OCI-LY7 (cell line): ENCODE measurements around the gene DNMT3A. TPM values are rescaled to one million over a fixed set of nuclear protein-coding genes. Genes with fewer than 3 reads are reported as not detected.

Experiments used
- BruUV-seq: library from RNA; stranded (reverse); fragments of 400-500 nt; replicated peaks from 2 replicates; lab custom pipeline; 2021; lab: Mats Ljungman, UMichigan
- CTCF ChIA-PET: fragments of 300-600 bp; sonication (Branson Sonifier 250); formaldehyde crosslinking; loops from one replicate; lab custom pipeline; 2022; ENCODE audit warnings: antibody characterized with exemption; ENCODE audit not compliant: unreplicated experiment; lab: Charles Lee
- POLR2A ChIA-PET: fragments of 300-600 bp; sonication (Branson Sonifier 250); formaldehyde crosslinking; loops from one replicate; lab custom pipeline; 2022; ENCODE audit warnings: antibody characterized with exemption; lab: Charles Lee
- DNase-seq: peaks from one replicate; pipeline ENCODE4 v3.0.0-alpha.2; 2015; ENCODE audit warnings: low spot score
- H2AFZ ChIP-seq: fragments of 200-600 bp; sonication (generic), shearing (Covaris generic); 2 replicates; pipeline ENCODE4 v1.6.1; 2014; ENCODE audit warnings: mild to moderate bottlenecking, antibody characterized with exemption, low read length, moderate library complexity
- H3K27ac ChIP-seq: fragments of 200-600 bp; sonication (generic); 2 replicates; pipeline ENCODE4 v1.5.1; 2014; ENCODE audit warnings: mixed run types, low read depth, mild to moderate bottlenecking, moderate library complexity, low read length, inconsistent platforms; ENCODE audit not compliant: poor library complexity, severe bottlenecking
- H3K36me3 ChIP-seq: fragments of 200-600 bp; sonication (generic); 2 replicates; pipeline ENCODE4 v1.6.1; 2014; ENCODE audit warnings: mild to moderate bottlenecking, antibody characterized with exemption, low read length, moderate library complexity, mixed read lengths; ENCODE audit not compliant: insufficient read depth
- H3K4me1 ChIP-seq: fragments of 200-600 bp; sonication (generic); 2 replicates; pipeline ENCODE4 v1.5.1; 2014; ENCODE audit warnings: mild to moderate bottlenecking, low read length; ENCODE audit not compliant: insufficient read depth, poor library complexity, severe bottlenecking
- H3K4me2 ChIP-seq: fragments of 200-600 bp; sonication (generic); 2 replicates; pipeline ENCODE4 v1.6.1; 2014; ENCODE audit warnings: mild to moderate bottlenecking, low read length
- H3K4me3 ChIP-seq: fragments of 200-600 bp; sonication (generic); 2 replicates; pipeline ENCODE4 v1.5.1; 2014; ENCODE audit warnings: mild to moderate bottlenecking, low read depth, low read length; ENCODE audit not compliant: poor library complexity, severe bottlenecking
- H3K79me2 ChIP-seq: fragments of 200-600 bp; sonication (generic); 2 replicates; pipeline ENCODE4 v1.6.1; 2016; ENCODE audit warnings: low read depth, mild to moderate bottlenecking, low read length, moderate library complexity, mixed read lengths; ENCODE audit not compliant: insufficient read depth
- H3K9me2 ChIP-seq: fragments of 200-600 bp; sonication (generic); 2 replicates; pipeline ENCODE4 v1.6.1; 2016; ENCODE audit warnings: mild to moderate bottlenecking, low read length, mixed read lengths; ENCODE audit not compliant: insufficient read depth
- H3K9me3 ChIP-seq: fragments of 200-600 bp; sonication (generic); 2 replicates; pipeline ENCODE4 v1.6.1; 2014; ENCODE audit warnings: mild to moderate bottlenecking, mixed run types, low read length, mixed read lengths
- H4K20me1 ChIP-seq: fragments of 200-600 bp; sonication (generic); 2 replicates; pipeline ENCODE4 v1.6.1; 2014; ENCODE audit warnings: mild to moderate bottlenecking, antibody characterized with exemption, low read length, moderate library complexity, mixed read lengths; ENCODE audit not compliant: insufficient read depth
- EZH2phosphoT487 ChIP-seq: fragments of 200-600 bp; sonication (generic); IDR thresholded peaks from 2 replicates; pipeline ENCODE4 v1.6.1; 2018; ENCODE audit warnings: low read depth, borderline replicate concordance, mild to moderate bottlenecking, mixed run types, antibody characterized with exemption, low read length, moderate library complexity, mixed read lengths
- intact Hi-C: fragments of 100-400 bp; cut with micrococcal nuclease; formaldehyde crosslinking; loops from one replicate; pipeline ENCODE4 v1.10.0; 2022; ENCODE audit not compliant: unreplicated experiment
- total RNA-seq, 2 experiments: library from RNA; depleted of rRNA in 1 of 2; stranded (reverse); fragments of >200 nt in 1 of 2; shearing (Covaris generic) in 1 of 2; gene quantifications; 2 replicates each; pipeline ENCODE4 v1.2.3, GENCODE V29; 2014 to 2022
- TF ChIP-seq, protein P1 (sequence below): fragments of 200-600 bp; sonication (generic); conservative IDR thresholded peaks from 2 replicates; pipeline ENCODE4 v1.5.1; 2014; ENCODE audit warnings: mild to moderate bottlenecking, antibody characterized with exemption, low read length, moderate library complexity, mixed read lengths

DNMT3A gene
- total RNA-seq, 2 experiments from 2014 or later: 2.8 to 7.3 TPM

DNA sequence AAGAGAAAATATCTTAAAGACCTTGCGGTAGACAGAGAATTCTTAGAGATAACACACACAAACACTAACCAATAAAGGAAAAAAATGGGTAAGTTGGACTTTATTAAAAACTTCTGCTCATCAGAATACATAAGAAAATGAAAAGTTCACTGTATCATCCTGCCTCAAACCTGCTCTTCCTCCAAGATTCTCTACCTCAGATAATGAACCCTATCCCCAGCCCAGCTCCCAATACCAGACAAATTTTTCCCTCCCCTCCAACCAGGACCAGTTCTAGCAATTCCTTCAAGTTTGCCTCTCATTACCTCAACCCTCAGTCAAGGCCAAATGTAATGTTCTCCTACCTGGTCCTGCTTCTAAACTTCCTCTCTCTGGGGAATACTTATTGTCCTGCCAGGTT is 79.4 kb downstream of the DNMT3A start:
- no peak overlapping the region for H3K4me2 ChIP-seq
- H3K9me2 ChIP-seq: no peaks in the 10 kb centered on the region
- TF ChIP-seq EZH2phosphoT487: no peak
- TF ChIP-seq, protein P1, sequence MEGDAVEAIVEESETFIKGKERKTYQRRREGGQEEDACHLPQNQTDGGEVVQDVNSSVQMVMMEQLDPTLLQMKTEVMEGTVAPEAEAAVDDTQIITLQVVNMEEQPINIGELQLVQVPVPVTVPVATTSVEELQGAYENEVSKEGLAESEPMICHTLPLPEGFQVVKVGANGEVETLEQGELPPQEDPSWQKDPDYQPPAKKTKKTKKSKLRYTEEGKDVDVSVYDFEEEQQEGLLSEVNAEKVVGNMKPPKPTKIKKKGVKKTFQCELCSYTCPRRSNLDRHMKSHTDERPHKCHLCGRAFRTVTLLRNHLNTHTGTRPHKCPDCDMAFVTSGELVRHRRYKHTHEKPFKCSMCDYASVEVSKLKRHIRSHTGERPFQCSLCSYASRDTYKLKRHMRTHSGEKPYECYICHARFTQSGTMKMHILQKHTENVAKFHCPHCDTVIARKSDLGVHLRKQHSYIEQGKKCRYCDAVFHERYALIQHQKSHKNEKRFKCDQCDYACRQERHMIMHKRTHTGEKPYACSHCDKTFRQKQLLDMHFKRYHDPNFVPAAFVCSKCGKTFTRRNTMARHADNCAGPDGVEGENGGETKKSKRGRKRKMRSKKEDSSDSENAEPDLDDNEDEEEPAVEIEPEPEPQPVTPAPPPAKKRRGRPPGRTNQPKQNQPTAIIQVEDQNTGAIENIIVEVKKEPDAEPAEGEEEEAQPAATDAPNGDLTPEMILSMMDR: no peak
- no peaks in the 10 kb centered on the region for H3K79me2 ChIP-seq
- H3K27ac ChIP-seq: no peak overlapping the region
- intact Hi-C loops: no loop called here
- no TSS peak for BruUV-seq
- H4K20me1 ChIP-seq: no peaks in the 10 kb centered on the region
- no peak for DNase-seq
- no peaks in the 10 kb centered on the region for H3K36me3 ChIP-seq
- CTCF ChIA-PET: no interaction called here
- H3K4me3 ChIP-seq: no peak overlapping the region
- no peaks in the 10 kb centered on the region for H3K9me3 ChIP-seq
- no peaks in the 10 kb centered on the region for H3K4me1 ChIP-seq
- POLR2A ChIA-PET: interaction anchor here (0.7 kb wide), 1 partner anchor 179 kb away, joined by 5 read pairs; no protein-coding TSS in a partner anchor
- no peak overlapping the region for H2AFZ ChIP-seq

DNA sequence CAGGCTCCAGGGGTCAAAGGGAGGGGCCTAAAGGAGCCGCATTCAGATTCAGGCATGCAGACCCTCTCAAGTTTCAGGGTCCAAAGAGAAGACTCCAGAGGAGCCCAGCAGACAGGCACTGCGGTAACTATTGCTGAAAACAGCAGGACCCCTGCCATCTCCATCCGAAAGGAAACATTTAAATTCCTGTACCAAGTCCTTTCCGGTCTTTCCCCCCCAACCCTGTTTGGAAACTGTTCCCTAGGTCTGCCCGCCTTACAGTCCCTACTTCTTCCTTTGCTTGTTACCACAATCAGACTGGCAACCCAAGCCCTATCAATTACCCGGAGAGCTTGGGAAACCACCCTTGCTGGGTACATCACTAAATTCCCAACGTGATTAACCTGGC is 82.0 kb downstream of the DNMT3A start:
- no peak overlapping the region for H3K4me3 ChIP-seq
- no TSS peak for BruUV-seq
- intact Hi-C loops: no loop called here
- H3K4me1 ChIP-seq: no peaks in the 10 kb centered on the region
- no peaks in the 10 kb centered on the region for H3K9me3 ChIP-seq
- H3K79me2 ChIP-seq: no peaks in the 10 kb centered on the region
- H3K4me2 ChIP-seq: no peak overlapping the region
- CTCF ChIA-PET: no interaction called here
- DNase-seq: no peak
- no peak overlapping the region for H3K27ac ChIP-seq
- H3K36me3 ChIP-seq: no peaks in the 10 kb centered on the region
- TF ChIP-seq, protein P1: no peak
- no peak for TF ChIP-seq EZH2phosphoT487
- H3K9me2 ChIP-seq: no peaks in the 10 kb centered on the region
- no peaks in the 10 kb centered on the region for H4K20me1 ChIP-seq
- H2AFZ ChIP-seq: no peak overlapping the region
- POLR2A ChIA-PET: no interaction called here

DNA sequence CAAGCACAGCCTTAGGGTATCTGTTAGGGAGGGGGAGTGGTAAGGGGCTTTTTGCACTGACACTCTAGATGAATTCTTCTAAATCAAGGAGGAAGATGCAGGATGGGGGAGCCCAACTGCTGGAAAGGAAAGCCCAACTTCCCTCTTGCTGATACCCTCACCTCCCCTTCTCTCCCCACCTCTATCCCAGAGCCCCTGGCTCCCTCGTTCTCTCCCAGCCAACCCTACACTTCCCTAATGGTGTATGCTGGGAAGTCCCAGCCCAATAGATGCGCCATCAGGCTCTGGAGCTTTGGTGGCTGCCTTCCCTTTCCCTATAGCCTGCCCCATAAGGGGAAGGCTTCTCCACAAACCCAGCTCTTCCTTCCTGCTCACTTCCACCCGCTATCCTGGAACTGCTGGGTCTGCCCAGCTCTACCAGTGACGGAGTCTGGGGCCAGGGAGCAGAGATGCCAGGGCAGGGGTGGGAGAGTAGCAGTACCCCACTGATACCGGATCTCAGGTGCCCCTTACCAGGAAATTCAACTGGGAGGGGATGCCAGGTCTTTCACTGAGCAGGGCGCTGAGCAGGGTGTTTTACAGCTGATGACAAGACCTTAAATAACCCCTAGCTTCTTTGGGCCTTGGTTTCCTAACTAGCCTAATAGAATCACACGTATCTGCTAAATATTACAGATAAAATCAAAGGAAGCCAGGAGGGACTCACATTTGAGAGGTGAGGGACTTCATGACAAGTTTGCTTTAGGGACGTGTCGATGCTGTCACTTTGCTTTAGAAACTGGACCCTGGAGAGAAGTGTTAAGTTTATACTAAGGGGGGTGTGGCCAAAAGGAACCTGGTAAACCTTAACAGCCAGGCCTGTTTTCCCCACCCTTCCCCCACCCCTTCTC is 82.6 kb downstream of the DNMT3A start:
- no peaks in the 10 kb centered on the region for H3K9me2 ChIP-seq
- H3K36me3 ChIP-seq: no peaks in the 10 kb centered on the region
- H3K27ac ChIP-seq: no peak overlapping the region
- ChIA-PET CTCF (no interaction called here), POLR2A (no interaction called here)
- no peaks in the 10 kb centered on the region for H3K9me3 ChIP-seq
- intact Hi-C loops: no loop called here
- H3K4me3 ChIP-seq: no peak overlapping the region
- H3K4me2 ChIP-seq: no peak overlapping the region
- no peaks in the 10 kb centered on the region for H3K79me2 ChIP-seq
- H4K20me1 ChIP-seq: no peaks in the 10 kb centered on the region
- no peak overlapping the region for H2AFZ ChIP-seq
- BruUV-seq: no TSS peak
- H3K4me1 ChIP-seq: no peaks in the 10 kb centered on the region
- TF ChIP-seq, protein P1: no peak
- no peak for TF ChIP-seq EZH2phosphoT487
- no peak for DNase-seq
